DMS53 treated with DMSO at 0.1 percent for 48 hours (cell line): ENCODE results near the gene ARHGAP27.

Source experiments
- DNase-seq: peaks from one replicate; lab custom pipeline; 2025; ENCODE audit not compliant: unreplicated experiment; lab: John Stamatoyannopoulos, UW

ARHGAP27 gene

GRCh38 chr17:45408611-45409421 lies 23.9 kb downstream of the ARHGAP27 start:
- DNase-seq: no peak

- no peak for DNase-seq
Observed at GRCh38 chr17:45406107-45406506, 26.6 kb downstream of the ARHGAP27 start.

DNA sequence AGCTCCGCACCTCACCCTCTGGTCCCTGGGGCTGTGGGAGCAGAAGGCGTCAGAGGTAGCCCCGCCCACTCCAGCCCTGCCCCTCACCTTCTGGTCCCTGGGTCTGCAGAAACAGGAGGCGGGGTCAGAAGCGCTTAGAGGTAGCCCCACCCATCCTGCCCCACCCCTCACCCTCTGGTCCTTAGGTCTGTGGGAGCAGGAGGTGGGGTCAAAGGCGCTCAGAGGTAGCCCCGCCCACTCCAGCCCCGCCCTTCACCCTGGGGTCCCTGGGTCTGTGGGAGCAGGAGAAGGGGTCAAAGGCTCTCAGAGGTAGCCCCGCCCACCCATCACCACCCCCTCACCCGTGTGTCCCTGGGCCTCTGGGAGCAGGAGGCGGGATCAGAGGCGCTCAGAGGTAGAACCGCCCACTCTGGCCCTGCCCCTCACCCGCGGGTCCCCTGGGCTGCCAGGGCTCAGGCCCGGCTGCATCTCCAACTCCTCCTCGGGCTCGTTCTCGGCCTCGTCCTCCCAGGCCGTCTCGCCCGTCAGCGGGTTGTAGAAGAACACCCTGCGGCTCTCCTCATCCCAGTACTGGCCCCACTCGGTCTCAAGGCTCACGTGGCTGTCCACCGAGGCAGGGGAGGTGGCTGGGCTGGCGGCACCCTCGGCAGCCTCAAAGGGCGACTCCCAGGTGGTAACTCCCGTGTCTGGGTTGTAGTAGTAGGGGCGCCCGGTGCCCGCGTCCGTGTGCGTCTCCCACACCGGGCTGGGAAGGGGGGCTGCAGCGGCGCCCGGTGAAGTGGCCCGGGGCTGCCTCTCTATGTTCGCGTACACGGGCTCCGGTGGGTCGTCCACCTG lies 27.2 kb downstream of the ARHGAP27 start:
- no peak for DNase-seq

- no peak for DNase-seq
Observed at GRCh38 chr17:45404870-45405249, 27.8 kb downstream of the ARHGAP27 start.

DNA sequence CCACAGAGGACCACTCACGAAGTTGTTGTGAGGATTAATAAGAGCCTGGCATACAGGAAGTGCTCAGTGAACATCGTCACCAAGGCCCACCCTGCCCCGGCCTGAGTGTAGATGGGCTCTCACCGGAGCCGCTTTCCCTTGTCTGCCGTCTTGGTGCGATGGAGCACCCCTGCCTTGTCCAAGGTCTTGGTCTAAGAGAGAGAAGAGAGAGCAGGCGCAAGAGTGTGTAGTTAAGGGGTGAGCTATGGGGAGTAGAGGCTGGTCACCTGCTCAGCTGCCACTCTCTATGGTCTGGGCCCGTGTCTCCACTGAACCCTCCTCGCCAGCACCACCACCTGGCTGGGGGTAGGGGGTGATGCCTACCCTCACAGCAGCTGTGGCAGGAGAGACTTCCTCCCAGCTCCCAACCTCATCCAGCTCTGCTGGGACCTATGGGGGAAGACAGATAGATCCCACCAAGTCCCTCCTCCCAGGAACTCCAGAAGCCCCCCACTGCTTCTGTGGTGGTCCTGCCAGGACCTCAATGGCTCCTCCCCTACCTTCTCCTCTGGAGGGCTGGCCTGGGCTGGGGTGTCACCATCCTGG lies 28.7 kb downstream of the ARHGAP27 start:
- no peak for DNase-seq

GRCh38 chr17:45402916-45403315 lies 29.8 kb downstream of the ARHGAP27 start:
- no peak for DNase-seq

DNA sequence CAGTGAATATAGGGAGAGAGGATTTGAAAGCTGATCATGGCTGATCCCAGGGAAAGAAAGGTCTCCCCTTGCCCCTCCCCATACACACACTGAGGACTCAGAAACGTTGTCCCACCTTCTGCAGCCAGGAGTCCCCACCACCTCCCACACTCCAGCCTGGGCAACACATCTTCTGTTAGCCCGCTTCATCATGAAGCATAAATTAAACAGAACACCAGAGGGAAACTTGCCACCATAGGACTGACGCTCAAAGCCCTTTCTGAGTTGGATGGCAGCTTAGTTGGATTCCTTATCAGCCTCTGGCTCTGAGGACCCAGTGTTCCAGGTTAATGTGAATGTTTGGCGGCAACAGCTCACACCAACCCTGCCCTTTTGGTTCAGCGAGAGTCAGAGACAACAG lies 33.9 kb downstream of the ARHGAP27 start:
- DNase-seq: no peak

DNA sequence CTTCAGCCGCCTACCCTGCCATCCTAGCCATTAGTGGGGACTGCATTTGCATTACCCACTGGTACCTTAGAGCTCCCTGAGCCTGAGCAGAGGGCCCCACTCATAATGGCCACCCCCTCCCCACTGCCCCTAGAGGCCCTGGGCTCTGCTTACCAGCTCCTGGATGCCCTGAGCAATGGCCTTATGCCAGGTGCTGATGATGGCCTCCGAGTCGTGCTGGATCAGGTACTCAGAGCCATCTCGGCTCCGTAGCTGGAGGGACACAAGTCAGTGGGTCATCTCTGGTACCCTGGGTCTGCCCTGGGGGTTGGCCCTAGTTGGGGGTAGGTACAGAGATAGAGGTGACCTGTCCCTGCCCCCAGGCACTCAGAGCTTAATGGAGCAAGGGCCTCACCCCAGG lies 34.9 kb downstream of the ARHGAP27 start:
- DNase-seq: no peak

- no peak for DNase-seq
Observed at GRCh38 chr17:45396496-45397205, 36.0 kb downstream of the ARHGAP27 start.

DNA sequence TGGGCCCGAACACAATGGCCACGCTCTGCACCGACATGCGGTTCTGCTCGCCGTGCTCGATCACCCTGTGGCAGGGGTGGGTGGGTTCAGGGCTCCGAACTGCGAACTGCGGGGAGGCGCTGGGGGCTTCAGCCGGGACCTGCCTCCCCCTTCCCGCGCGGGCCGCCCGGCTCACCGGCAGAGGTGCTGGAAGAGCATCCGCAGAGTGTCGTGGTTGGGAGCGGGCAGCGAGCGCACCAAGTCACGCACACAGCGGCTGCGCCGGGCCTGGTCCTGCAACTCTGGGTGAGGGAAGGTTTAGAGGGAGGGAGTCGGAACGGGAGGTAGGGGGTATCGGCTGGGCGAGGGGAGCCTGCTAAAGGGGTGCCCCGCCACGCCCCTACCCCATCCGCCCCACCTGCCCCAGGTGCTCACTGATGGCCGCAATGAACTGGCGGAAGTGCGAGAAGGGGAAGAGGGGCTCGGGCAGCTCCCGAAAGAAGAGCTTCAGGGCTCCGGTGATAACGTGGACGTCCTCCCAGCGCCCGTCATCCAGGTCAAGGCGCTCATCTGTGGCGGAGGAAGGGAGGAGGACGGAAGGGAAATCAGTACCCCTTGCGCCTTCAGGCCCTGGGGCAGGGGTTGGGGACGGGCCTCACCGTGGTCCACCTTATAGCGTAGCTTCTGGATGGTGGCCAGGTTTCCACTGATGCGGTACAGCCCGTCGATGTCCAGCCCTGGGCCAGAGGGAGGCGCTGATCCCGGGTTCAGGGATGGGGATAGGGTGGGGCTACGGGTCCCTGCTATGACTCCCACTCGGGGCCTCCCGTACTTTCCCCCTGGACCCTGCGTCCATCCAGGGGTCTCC lies 36.9 kb downstream of the ARHGAP27 start:
- DNase-seq: no peak

DNA sequence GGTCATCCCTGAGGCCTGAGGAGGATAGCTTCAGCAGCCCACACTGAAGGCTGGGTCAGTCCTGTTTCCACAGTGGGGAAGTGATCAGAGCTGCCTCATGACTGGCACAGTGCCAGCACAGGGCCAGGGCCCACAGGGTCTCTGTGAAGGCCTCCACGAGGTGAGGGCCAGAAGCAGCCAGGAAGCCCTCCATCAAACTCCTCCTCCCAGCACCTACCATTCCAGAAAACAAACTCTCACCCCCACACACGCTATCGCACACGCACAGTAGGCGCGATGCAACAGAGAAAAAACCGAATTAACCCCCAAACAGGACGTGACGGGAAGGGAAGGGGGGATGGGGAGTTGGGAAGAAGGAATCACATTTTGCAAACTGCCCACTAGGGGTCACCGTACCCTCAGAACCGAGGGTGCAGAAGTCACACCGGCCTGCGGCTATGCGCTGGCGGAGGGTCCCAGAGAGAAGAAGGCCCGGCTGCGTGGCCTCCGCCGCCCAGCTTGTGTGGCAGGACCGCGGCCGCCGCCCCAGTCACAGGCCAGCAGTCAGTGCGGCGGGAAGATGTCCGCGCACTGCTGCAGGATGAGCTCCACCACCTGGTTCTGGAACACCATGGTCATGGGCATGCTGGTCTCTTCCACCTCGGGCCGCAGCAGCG lies 37.6 kb downstream of the ARHGAP27 start:
- DNase-seq: peak; percentile 55

DNA sequence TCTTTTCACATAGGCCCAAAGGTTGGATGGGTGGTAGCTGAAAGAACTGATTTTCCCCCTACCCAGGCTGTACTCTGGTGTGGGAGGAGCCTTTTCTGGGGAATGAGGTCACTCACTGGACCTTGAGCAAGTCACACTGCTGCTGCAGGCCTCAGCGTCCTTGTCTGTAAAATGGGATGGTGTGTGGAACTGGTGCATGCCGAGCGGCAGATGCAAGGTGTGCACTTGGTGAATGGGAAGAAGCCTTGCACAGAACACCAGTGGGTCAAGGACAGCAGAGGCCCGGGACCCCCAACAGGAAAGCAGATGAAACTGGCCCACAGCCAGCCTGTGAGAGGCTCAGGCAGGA lies 38.1 kb downstream of the ARHGAP27 start:
- DNase-seq: no peak

GRCh38 chr17:45394091-45394490 lies 38.6 kb downstream of the ARHGAP27 start:
- no peak for DNase-seq

GRCh38 chr17:45393411-45393810 lies 39.3 kb downstream of the ARHGAP27 start:
- no peak for DNase-seq

DNA sequence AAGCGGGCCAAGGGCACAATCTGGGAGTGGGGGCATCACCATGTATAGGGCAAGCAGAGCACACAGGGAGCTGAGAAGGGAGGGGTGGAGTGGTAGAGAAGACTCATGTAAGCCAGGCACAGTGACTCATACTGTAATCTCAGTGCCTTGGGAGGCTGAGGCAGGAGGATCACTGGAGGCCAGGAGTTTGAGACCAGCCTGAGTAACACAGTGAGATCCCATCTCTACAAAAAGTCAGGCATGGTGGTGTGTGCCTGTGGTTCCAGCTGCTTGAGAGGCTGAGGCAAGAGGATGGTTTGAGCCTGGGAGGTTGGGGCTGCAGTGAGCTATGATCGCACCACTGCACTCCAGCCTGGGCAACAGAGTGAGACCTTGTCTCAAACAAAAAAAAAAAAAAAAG lies 40.8 kb downstream of the ARHGAP27 start:
- no peak for DNase-seq

DNA sequence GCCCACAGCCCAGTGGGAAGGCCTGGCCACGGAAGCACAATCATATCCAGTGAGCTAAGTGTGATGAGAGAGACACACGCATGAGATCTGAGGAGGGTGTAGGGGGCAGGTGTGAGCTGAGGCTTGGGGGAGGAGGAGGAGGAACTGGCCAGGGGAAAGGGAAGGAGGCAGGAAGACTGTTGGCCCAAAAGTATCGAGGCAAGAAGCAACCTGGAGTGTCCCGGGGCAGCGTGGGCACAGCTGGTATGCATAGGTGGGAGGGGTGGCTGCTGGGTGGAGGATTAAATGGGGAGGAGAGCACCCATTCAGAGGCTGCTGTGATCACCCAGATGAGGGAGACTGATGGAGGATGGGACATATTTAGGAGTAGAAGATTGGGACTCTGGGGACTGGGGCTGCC lies 41.4 kb downstream of the ARHGAP27 start:
- DNase-seq: no peak

GRCh38 chr17:45389354-45389753 lies 43.3 kb downstream of the ARHGAP27 start:
- DNase-seq: no peak

- no peak for DNase-seq
Observed at GRCh38 chr17:45388604-45389325, 43.9 kb downstream of the ARHGAP27 start.

GRCh38 chr17:45387739-45388138 lies 44.9 kb downstream of the ARHGAP27 start:
- DNase-seq: no peak
